Glutamatergic neuron (in vitro differentiated cells): ENCODE data around the gene HDGFL2. TPM values are rescaled to one million over a fixed set of nuclear protein-coding genes. Genes with fewer than 3 reads are reported as not detected.

Source experiments
- DNase-seq: peaks from one replicate; pipeline ENCODE4 v3.0.0; 2022
- H3K27ac Mint-ChIP-seq: one replicate; pipeline ENCODE4 v1.8.0; 2020; ENCODE audit warnings: mild to moderate bottlenecking, mixed read lengths, inconsistent platforms; ENCODE audit not compliant: unreplicated experiment
- H3K27me3 Mint-ChIP-seq: one replicate; pipeline ENCODE4 v1.8.0; 2020; ENCODE audit warnings: mild to moderate bottlenecking, moderate library complexity, mixed read lengths, inconsistent platforms; ENCODE audit not compliant: unreplicated experiment
- H3K36me3 Mint-ChIP-seq: one replicate; pipeline ENCODE4 v1.8.0; 2020; ENCODE audit warnings: mild to moderate bottlenecking, mixed read lengths, inconsistent platforms; ENCODE audit not compliant: unreplicated experiment
- H3K4me1 Mint-ChIP-seq: one replicate; pipeline ENCODE4 v1.8.0; 2020; ENCODE audit warnings: mild to moderate bottlenecking, low read depth, mixed read lengths, inconsistent platforms; ENCODE audit not compliant: unreplicated experiment
- H3K4me3 Mint-ChIP-seq: one replicate; pipeline ENCODE4 v1.8.0; 2020; ENCODE audit warnings: mild to moderate bottlenecking, mixed read lengths, inconsistent platforms; ENCODE audit not compliant: unreplicated experiment
- H3K9me3 Mint-ChIP-seq: one replicate; pipeline ENCODE4 v1.8.0; 2020; ENCODE audit warnings: mild to moderate bottlenecking, moderate library complexity, mixed read lengths, inconsistent platforms; ENCODE audit not compliant: unreplicated experiment
- CTCF ChIP-seq: fragments of 200-600 bp; sonication (generic); IDR thresholded peaks from one replicate; pipeline ENCODE4 v1.5.0; 2021; ENCODE audit not compliant: partially characterized antibody, unreplicated experiment
- total RNA-seq: library from RNA; stranded (reverse); fragmentation: NEBNext Ultra II Directional; extraction: Animal tissue kit (Norgen Biotek cat#: 25700); gene quantifications from one replicate; pipeline ENCODE4 v1.2.1, GENCODE V29; 2021; ENCODE audit not compliant: unreplicated experiment

The HDGFL2 gene
- total RNA-seq, 1 donor from 2014 or later: 118 TPM

GRCh38 chr19:4477034-4477801 lies 5.1 kb downstream of the HDGFL2 start:
- H3K27ac Mint-ChIP-seq: peak overlapping the region; percentile 76
- no peaks in the 10 kb centered on the region for H3K36me3 Mint-ChIP-seq
- no peak for DNase-seq
- no peak for TF ChIP-seq CTCF
- H3K4me1 Mint-ChIP-seq: peaks cover 6% of the 10 kb centered on the region
- peak overlapping the region; percentile 49 for H3K4me3 Mint-ChIP-seq
- peaks cover 5% of the 10 kb centered on the region for H3K27me3 Mint-ChIP-seq
- H3K9me3 Mint-ChIP-seq: peaks cover 4% of the 10 kb centered on the region

GRCh38 chr19:4482721-4483364 lies 10.7 kb downstream of the HDGFL2 start:
- no peak for TF ChIP-seq CTCF
- DNase-seq: no peak

GRCh38 chr19:4483385-4483784 lies 11.3 kb downstream of the HDGFL2 start:
- Mint-ChIP-seq H3K36me3 (no peaks in the 10 kb centered on the region), H3K4me1 (no peaks in the 10 kb centered on the region), H3K27me3 (peaks cover 3% of the 10 kb centered on the region), H3K4me3 (peak overlapping the region; percentile 67), H3K27ac (peak overlapping the region; percentile 2), H3K9me3 (peaks cover 4% of the 10 kb centered on the region)
- DNase-seq: no peak
- TF ChIP-seq CTCF: no peak

More at GRCh38 chr19:4482721-4483364, 10.7 kb downstream of the HDGFL2 start:
- H3K27me3 Mint-ChIP-seq: peaks cover 3% of the 10 kb centered on the region
- H3K27ac Mint-ChIP-seq: no peak overlapping the region
- H3K4me1 Mint-ChIP-seq: no peaks in the 10 kb centered on the region
- no peaks in the 10 kb centered on the region for H3K36me3 Mint-ChIP-seq
- no peak overlapping the region for H3K4me3 Mint-ChIP-seq
- peaks cover 4% of the 10 kb centered on the region for H3K9me3 Mint-ChIP-seq

GRCh38 chr19:4487572-4487971 lies 15.5 kb downstream of the HDGFL2 start:
- Mint-ChIP-seq H3K27me3 (peaks cover 6% of the 10 kb centered on the region), H3K9me3 (peaks cover 8% of the 10 kb centered on the region), H3K4me1 (no peaks in the 10 kb centered on the region), H3K4me3 (no peak overlapping the region), H3K27ac (no peak overlapping the region), H3K36me3 (peaks cover 5% of the 10 kb centered on the region)
- no peak for DNase-seq
- TF ChIP-seq CTCF: no peak

GRCh38 chr19:4488496-4488895 lies 16.4 kb downstream of the HDGFL2 start:
- H3K9me3 Mint-ChIP-seq: peaks cover 7% of the 10 kb centered on the region
- H3K27me3 Mint-ChIP-seq: peaks cover 6% of the 10 kb centered on the region
- TF ChIP-seq CTCF: no peak
- no peak overlapping the region for H3K4me3 Mint-ChIP-seq
- H3K27ac Mint-ChIP-seq: no peak overlapping the region
- peaks cover 5% of the 10 kb centered on the region for H3K36me3 Mint-ChIP-seq
- no peaks in the 10 kb centered on the region for H3K4me1 Mint-ChIP-seq
- no peak for DNase-seq
